ENCODE measurements around the gene CEP126. TPM values are rescaled to one million over a fixed set of nuclear protein-coding genes. Genes with fewer than 3 reads are reported as not detected.

CEP126 gene, protein sequence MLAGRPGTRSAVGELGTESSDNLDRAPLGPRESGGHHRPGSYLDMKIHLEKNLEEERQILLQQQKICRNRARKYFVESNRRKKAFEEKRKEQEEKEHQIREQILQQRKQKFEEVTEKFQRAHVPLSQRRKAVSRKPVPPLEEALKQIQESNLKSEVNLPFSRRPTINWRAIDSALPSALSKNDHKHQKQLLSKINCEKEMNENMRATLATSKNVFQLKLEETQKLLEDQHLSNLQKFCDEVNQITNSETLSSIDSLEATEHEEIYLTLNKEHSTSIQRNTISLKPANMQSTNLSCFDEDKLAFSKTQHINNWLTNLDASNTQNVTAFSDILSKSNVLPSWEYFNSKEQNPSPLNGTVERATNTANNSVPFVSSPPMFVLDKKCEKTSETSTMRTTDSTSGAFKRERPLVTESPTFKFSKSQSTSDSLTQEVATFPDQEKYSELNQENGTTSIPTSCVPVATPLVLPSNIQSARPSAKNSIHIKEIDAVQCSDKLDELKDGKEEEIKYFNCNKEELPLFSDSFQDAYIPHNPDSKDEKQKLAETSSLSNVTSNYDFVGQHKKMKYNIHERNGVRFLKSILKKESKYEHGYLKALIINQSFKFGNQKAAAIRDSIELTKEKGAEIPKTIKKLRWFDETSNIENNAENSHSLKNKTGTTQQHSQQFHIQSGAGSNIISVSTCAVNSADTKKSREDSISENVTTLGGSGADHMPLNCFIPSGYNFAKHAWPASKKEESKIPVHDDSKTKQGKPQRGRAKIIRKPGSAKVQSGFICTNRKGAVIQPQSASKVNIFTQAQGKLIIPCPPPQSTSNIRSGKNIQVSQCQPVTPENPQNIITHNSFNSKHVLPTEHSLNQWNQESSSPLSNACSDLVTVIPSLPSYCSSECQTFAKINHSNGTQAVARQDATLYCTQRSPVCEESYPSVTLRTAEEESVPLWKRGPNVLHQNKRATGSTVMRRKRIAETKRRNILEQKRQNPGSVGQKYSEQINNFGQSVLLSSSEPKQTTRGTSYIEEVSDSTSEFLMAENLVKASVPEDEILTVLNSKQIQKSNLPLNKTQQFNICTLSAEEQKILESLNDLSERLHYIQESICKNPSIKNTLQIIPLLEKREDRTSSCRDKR
- total RNA-seq (1 to 10 TPM in 5 of 9 donors, under 1 TPM in 4; 0.82 to 1.8 (median 1.1) TPM), polyA plus RNA-seq (under 1 TPM; 0.26 to 0.88 TPM)
- long read RNA-seq, donor 1, full-length matches to known transcripts: 1 of 4 reads
- long read RNA-seq, donor 1, partial matches to known transcripts: 2 of 4 reads
- long read RNA-seq, donor 1, other reads (novel, unspliced or antisense): 1 of 4 reads
- long read RNA-seq, donor 2, partial matches to known transcripts: 0 of 5 reads
- long read RNA-seq, donor 2, other reads (novel, unspliced or antisense): 5 of 5 reads
- long read RNA-seq, donor 3: 0 reads

DNA sequence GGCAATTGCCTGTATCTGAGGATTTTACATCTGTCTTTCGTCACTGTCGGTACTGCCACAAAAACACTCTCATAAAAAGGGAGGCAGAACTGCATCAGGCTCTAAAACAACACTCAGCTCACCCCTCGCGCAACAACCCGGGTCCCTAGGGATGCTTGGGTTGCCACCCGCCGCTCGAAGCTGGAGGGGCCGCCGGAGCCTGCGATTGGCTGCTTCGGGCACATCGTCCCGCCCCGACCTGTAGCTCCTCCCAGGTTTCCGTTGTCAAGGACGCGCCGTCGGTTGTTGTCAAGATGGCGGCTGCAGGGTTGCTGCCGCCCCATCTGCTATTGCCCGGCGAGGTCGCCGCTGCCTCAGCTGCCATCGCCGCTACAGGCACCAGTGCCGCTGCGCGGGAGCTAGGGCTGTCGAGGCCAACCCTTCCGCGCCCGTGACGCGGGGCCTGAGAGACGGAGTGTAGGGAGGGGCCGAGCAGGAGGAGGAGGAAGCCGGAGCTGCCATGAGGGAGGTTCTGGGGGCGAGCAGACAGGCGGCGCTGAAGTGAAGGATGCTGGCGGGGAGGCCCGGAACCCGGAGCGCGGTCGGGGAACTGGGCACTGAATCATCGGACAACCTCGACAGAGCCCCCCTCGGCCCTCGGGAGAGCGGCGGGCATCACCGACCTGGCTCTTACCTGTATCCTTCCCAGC is at the start of gene CEP126:
TSS of gene CEP126 (plus strand) at position 273 of the 689 bp plus-strand sequence. CDS start at position 548, 275 bp downstream.
- ATAC-seq (peak; percentile 93 to 99 (median 98)), DNase-seq (peak; percentile 93 to 97 (median 95))
- Histone ChIP-seq H3K9me3 (no peaks in the 10 kb centered on the region), H3K4me3 (peak within 1 kb of the TSS; percentile 48 to 82 (median 72)), H3K27ac (peak within 1 kb of the TSS; percentile 52 to 86 (median 74)), H3K36me3 (no peaks in the 10 kb centered on the region), H3K27me3 (no peaks in the 10 kb centered on the region), H3K4me1 (peaks cover 0 to 27% (median 7%) of the 10 kb centered on the region in 12 donors)
- 0 to 1% (median 1%) methylated on average over 38 to 56 of the region's 56 CpGs for WGBS, 4 donors
- TF ChIP-seq, protein P1, sequence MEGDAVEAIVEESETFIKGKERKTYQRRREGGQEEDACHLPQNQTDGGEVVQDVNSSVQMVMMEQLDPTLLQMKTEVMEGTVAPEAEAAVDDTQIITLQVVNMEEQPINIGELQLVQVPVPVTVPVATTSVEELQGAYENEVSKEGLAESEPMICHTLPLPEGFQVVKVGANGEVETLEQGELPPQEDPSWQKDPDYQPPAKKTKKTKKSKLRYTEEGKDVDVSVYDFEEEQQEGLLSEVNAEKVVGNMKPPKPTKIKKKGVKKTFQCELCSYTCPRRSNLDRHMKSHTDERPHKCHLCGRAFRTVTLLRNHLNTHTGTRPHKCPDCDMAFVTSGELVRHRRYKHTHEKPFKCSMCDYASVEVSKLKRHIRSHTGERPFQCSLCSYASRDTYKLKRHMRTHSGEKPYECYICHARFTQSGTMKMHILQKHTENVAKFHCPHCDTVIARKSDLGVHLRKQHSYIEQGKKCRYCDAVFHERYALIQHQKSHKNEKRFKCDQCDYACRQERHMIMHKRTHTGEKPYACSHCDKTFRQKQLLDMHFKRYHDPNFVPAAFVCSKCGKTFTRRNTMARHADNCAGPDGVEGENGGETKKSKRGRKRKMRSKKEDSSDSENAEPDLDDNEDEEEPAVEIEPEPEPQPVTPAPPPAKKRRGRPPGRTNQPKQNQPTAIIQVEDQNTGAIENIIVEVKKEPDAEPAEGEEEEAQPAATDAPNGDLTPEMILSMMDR (IDR thresholded peaks at IDR 0.05): peak; percentile 15 to 75 (median 40)
- TF ChIP-seq POLR2A (IDR thresholded peaks at IDR 0.05): peak in 1 of 2 donors; percentile 17
- intact Hi-C loops (cut with DNase I): loop anchor here in 3 of 10 donors (5.0 to 10.0 kb wide), 4 partner anchors 90 to 432 kb away; partner anchors contain the start of gene BIRC2 (in 1 of the 3)

DNA sequence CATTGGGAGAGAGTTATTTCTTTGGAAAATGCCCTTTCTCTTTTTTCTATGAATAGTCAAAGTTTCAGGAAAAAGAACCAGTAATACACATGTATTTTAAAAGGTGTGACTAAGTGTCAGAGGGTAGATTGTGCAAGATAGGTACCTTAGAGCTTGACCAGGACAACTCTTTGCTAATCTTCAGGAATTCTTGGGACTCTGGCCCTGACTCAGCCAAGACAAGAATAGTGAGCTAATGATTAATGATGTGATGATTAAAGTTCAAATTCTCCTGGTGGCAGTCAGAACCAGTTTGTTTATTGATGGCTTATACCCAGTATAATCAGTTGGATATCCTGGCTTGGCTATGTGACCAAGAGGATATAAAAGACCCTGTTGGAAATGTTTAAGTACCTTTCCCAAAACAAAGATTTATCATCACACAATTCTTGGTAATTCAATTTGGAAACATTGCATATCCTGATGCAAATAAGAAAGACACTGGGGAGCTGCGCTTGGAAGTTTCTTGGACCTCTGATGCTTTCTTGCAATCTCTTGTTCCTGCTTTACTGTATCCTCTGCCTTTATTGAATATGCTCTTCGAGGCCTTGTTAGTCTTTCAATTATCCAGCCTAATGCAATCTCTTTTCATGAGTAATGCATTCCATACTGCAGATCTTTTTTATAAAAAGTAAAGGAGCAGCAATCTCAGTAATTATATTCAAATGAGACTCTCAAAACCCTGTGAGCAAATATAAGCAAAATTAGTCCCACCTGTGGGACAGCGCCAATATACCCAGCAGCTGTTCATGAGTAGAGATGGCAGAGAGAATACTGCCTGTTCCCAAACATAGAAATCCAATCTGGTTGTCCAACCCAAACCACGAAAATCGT is 48.0 kb upstream of the CEP126 start:
- Histone ChIP-seq H3K9me3 (peaks cover 0 to 6% (median 0%) of the 10 kb centered on the region in 12 donors), H3K27me3 (no peaks in the 10 kb centered on the region), H3K4me3 (no peak overlapping the region), H3K4me1 (peaks cover 0 to 3% (median 0%) of the 10 kb centered on the region in 12 donors), H3K27ac (no peak overlapping the region), H3K36me3 (no peaks in the 10 kb centered on the region)
- DNase-seq (no peak), ATAC-seq (no peak)
- WGBS, 4 donors: 71 to 86% (median 84%) methylated on average over 5 of the region's 5 CpGs
- TF ChIP-seq, protein P1 (IDR thresholded peaks at IDR 0.05): no peak
- no peak for TF ChIP-seq POLR2A (IDR thresholded peaks at IDR 0.05)
- intact Hi-C loops (cut with DNase I): no loop called here

DNA sequence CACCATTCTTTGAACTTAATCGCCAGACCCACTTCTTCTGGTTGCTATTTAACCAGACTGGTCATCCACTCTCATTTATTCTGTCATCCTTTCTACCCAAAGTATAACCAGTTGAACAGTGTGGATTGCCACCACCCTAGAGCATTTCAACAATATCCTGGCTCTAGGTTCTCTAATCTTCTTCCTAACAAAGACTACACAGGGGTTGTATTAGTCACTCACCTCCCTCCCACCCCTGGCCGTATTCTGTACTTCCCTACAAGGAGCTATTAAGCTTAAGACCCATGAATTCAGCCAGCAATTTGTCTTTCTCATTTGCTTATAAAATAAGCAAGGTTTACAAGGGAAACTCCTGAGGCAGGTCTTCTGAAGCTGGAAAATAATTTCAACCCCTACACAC is 46.9 kb upstream of the CEP126 start:
- 76 to 82% (median 79%) methylated on average over 2 of the region's 2 CpGs for WGBS, 4 donors
- H3K27me3 ChIP-seq: no peaks in the 10 kb centered on the region
- intact Hi-C loops (cut with DNase I): no loop called here

More for the DNA sequence above, 46.9 kb upstream of the CEP126 start:
- Histone ChIP-seq H3K27ac (no peak overlapping the region), H3K4me3 (no peak overlapping the region), H3K4me1 (no peaks in the 10 kb centered on the region), H3K9me3 (peaks cover 0 to 6% (median 0%) of the 10 kb centered on the region in 12 donors), H3K36me3 (no peaks in the 10 kb centered on the region)
- no peak for ATAC-seq
- TF ChIP-seq, protein P1 (IDR thresholded peaks at IDR 0.05): no peak
- no peak for TF ChIP-seq POLR2A (IDR thresholded peaks at IDR 0.05)
- DNase-seq: no peak
